DMS79 treated with DMSO at 0.1 percent for 48 hours (cell line): ENCODE results near the gene CEP43.

ENCODE experiments used
- DNase-seq: peaks from one replicate; lab custom pipeline; 2025; lab: John Stamatoyannopoulos, UW

Gene CEP43

GRCh38 chr6:167013946-167014345 is 14.7 kb downstream of the CEP43 start:
- no peak for DNase-seq

- no peak for DNase-seq
Observed at GRCh38 chr6:167015302-167015701, 16.1 kb downstream of the CEP43 start.

GRCh38 chr6:167020206-167020605 is 21.0 kb downstream of the CEP43 start:
- DNase-seq: no peak

GRCh38 chr6:167027308-167027707 is 28.1 kb downstream of the CEP43 start:
- DNase-seq: no peak

- DNase-seq: no peak
Observed at GRCh38 chr6:167027772-167028171, 28.6 kb downstream of the CEP43 start.

GRCh38 chr6:167030222-167031072 is 31.2 kb downstream of the CEP43 start:
- no peak for DNase-seq

- no peak for DNase-seq
Observed at GRCh38 chr6:167031082-167031709, 32.0 kb downstream of the CEP43 start.

GRCh38 chr6:167034056-167034455 is 34.9 kb downstream of the CEP43 start:
- DNase-seq: no peak

GRCh38 chr6:167037762-167038161 is 38.6 kb downstream of the CEP43 start:
- DNase-seq: no peak

- no peak for DNase-seq
Observed at GRCh38 chr6:167044696-167045095, 45.5 kb downstream of the CEP43 start.

GRCh38 chr6:167045828-167046580 is 46.8 kb downstream of the CEP43 start:
- no peak for DNase-seq

GRCh38 chr6:167046861-167047495 is 47.8 kb downstream of the CEP43 start:
- DNase-seq: no peak

GRCh38 chr6:167047554-167047953 is 48.4 kb downstream of the CEP43 start:
- DNase-seq: no peak
